K562 (cell line): Measurements from ENCODE around the gene ADRA2A. TPM values are rescaled to one million over a fixed set of nuclear protein-coding genes. Genes with fewer than 3 reads are reported as not detected.

Experiments used
- C11orf30 ChIP-seq: fragments of 450-650 bp; IDR thresholded peaks from 2 replicates; pipeline ENCODE4 v1.6.1; 2016; ENCODE audit warnings: low read depth, mild to moderate bottlenecking
- CHD7 ChIP-seq: fragments of 200-600 bp; sonication (generic); IDR thresholded peaks from one replicate; pipeline ENCODE4 v1.6.1; 2012; ENCODE audit warnings: mild to moderate bottlenecking, low read depth, low read length, inconsistent platforms
- GABPB1 ChIP-seq: sonication (generic); formaldehyde crosslinking; IDR thresholded peaks from 2 replicates; pipeline ENCODE4 v1.8.0; 2022; ENCODE audit warnings: mild to moderate bottlenecking, missing genetic modification reagents
- HOMEZ ChIP-seq: fragments of 250-450 bp; sonication (Bioruptor Pico); IDR thresholded peaks from 2 replicates; pipeline ENCODE4 v1.4.0; 2020; ENCODE audit warnings: mild to moderate bottlenecking, moderate library complexity
- MEIS2 ChIP-seq: fragments of 450-650 bp; IDR thresholded peaks from 2 replicates; pipeline ENCODE4 v1.6.1; 2014; ENCODE audit warnings: mild to moderate bottlenecking; ENCODE audit not compliant: partially characterized antibody
- RAD21 ChIP-seq, 2 experiments: fragments of 250-450 bp in 1 of 2; fragments of 450-650 bp in 1 of 2; sonication (Bioruptor Pico) in 1 of 2; formaldehyde crosslinking in 1 of 2; IDR thresholded peaks in 1 of 2; conservative IDR thresholded peaks in 1 of 2; 2 replicates each; pipeline versions ENCODE4 v1.4.0 to v1.8.0; 2020 to 2022; ENCODE audit warnings: mild to moderate bottlenecking in 2 of 2, moderate library complexity in 1 of 2
- SFPQ ChIP-seq: fragments of 200-400 bp; formaldehyde crosslinking; IDR thresholded peaks from 2 replicates; pipeline ENCODE4 v1.6.1; 2017; ENCODE audit warnings: mild to moderate bottlenecking, low read depth, low read length, moderate library complexity
- ZBTB8A ChIP-seq: fragments of 450-650 bp; IDR thresholded peaks from 2 replicates; pipeline ENCODE4 v1.6.1; 2018; ENCODE audit warnings: mild to moderate bottlenecking, moderate library complexity; ENCODE audit not compliant: partially characterized antibody
- ZNF696 ChIP-seq: fragments of 250-450 bp; sonication (Bioruptor Pico); conservative IDR thresholded peaks from 2 replicates; pipeline ENCODE4 v1.4.0; 2020; ENCODE audit warnings: mild to moderate bottlenecking, moderate library complexity
- polyA plus RNA-seq, 8 experiments: library from polyadenylated mRNA; depleted of rRNA in 4 of 8; stranded (reverse) in 5 of 8; unstranded in 3 of 8; fragments of >200 nt; fragmentation: Nextera tagmentation in 2 of 8; fragmentation: Illumina TruSeq in 1 of 8; extraction: Ambion mirVana in 2 of 8; extraction: Trizol in 1 of 8; gene quantifications; 2 replicates each; pipeline versions ENCODE4 v1.2.1 to v1.2.3, GENCODE V29; 2011 to 2014; ENCODE audit warnings: inconsistent platforms in 1 of 8, missing spikeins in 1 of 8
- total RNA-seq, 7 experiments: library from RNA; depleted of rRNA in 6 of 7; stranded (reverse); fragments of >200 nt in 6 of 7; fragmentation: Illumina TruSeq in 2 of 7; extraction: Trizol in 2 of 7; gene quantifications; 2 replicates each; pipeline versions ENCODE4 v1.2.1 to v1.2.3, GENCODE V29; 2011 to 2021; ENCODE audit warnings: low replicate concordance in 1 of 7

The ADRA2A gene
- total and polyA plus RNA-seq, 9 of the 15 experiments (the other 6 are each of a cell fraction or from before 2014, with no cell fraction given), result not detected

- TF ChIP-seq HOMEZ (CRISPR knock-in tag), result no peak
- no peak for TF ChIP-seq CHD7
- TF ChIP-seq SFPQ, result no peak
- no peak for TF ChIP-seq GABPB1 (CRISPR knock-in tag)
- no peak for TF ChIP-seq RAD21 (CRISPR knock-in tag; conservative IDR thresholded peaks at IDR 0.05 in 1 of 2, IDR thresholded peaks at IDR 0.05 in 1 of 2)
- TF ChIP-seq MEIS2, result peak; percentile 48
- TF ChIP-seq C11orf30, result no peak
- TF ChIP-seq ZBTB8A, result no peak
- TF ChIP-seq ZNF696 (CRISPR knock-in tag), result no peak
Observed at GRCh38 chr10:111087331-111087756, 10.5 kb downstream of the ADRA2A start (continued).
